GM19395 (cell line): ENCODE data around the gene NEK9.

Experiments
- ATAC-seq: cut with Tn5 transposase; IDR thresholded peaks from one replicate; pipeline ENCODE4 v1.9.1; 2021; ENCODE audit warnings: mild to moderate bottlenecking, moderate library complexity; ENCODE audit not compliant: unreplicated experiment

NEK9 gene

DNA sequence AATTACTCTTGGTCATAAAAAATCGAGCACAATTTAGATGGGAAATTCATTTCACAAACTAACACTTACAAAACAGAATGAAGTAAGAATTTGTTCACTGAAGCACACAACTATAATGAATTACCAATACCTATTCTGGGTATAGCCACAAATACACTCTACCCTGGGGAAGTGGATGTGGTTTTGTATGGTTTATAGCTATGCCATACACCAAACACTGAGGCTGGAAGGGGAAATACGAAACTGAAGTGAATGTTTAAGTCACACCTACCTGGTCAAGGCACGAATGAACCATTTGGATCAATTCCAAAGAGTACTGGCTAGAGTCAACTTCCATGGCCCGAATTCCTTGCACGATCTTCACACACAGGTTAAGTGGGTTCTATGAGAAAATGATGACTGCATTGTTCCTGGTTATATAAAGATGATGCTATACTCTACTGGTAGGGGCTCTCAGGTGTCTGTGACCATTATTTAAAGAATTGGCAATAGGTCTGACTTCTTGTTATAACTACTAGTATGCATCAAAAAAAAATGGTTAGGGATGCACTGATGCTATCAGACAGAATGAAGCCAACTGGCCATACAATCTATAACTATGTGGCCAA is 12.8 kb downstream of the NEK9 start:
- no peak for ATAC-seq

DNA sequence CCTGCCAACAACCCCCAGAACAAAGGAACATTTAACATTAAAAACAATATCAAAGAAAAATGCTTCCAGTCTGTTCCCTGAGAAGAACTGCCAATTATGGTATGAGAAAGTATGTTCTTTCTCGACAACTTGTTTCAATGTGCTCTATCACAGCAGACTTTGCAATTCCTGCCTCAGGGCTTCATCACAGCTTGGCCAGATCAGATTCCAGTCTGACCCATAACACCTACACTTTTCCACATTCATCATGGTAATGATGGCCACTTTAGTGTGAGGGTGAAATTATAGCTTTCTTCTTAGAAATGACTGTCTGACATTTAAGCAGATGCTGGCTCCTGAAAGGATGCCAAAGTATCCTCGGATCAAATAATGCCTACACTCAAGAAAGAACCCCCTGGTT is 17.0 kb downstream of the NEK9 start:
- no peak for ATAC-seq

GRCh38 chr14:75107186-75107585 is 19.7 kb downstream of the NEK9 start:
- no peak for ATAC-seq

- no peak for ATAC-seq
Observed at GRCh38 chr14:75101491-75101890, 25.4 kb downstream of the NEK9 start.

DNA sequence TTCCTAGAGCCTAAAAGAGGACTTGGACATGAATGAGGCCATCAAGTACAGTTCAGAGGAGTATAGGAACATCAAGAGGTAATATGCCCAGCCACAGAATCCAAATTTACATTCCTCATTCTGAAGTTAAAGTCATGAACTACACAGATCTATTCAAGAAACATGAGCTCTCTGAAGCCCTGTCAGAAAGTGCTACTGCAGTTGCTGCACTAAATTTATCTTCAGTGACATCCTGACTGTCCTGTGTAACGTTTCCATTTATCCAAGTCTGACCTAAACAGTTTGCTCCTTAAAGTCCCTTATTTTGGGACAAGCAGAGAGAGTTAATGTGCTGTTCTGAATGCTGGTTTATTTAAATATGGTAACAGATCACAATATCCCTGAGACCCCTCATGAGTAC is 28.2 kb downstream of the NEK9 start:
- ATAC-seq: no peak

DNA sequence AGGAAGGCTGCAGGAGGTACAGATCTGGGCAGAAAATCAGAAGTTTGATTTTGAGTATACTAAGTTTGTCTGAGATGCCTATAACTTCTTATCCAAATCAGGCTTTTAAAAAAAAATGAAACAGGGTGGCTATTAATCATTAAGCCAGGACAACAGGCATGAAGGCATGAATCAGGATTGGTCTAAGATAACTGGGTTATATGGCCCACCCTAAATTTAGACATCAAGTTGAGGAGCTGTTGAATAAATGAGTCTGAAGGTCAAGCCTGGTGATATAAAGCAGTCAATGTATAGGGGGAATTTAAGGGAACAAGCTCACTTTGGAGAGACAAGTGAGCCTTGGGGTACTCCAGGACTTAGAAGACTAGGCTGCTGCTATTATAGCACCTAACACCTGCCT is 28.6 kb downstream of the NEK9 start:
- no peak for ATAC-seq

GRCh38 chr14:75096959-75097358 is 29.9 kb downstream of the NEK9 start:
- no peak for ATAC-seq

GRCh38 chr14:75095690-75096089 is 31.2 kb downstream of the NEK9 start:
- ATAC-seq: no peak

DNA sequence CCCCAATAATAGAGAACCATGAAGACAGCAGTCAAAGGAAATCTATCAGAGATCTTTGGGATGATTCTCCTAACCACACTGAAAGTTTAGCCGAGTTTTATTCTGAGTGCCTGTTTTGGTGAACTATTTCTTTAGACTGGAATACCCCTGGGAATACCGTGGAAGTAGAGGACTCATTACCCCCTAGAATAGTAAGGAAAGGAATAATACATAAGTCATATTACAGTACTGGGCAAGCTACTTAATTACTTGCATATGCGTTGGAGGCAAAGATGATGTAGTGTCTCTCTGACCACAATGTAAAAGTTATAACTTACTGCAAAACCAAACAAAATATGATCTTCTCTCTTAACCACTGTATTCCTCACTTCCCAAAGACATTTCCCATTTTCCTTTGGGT is 32.0 kb downstream of the NEK9 start:
- ATAC-seq: no peak

DNA sequence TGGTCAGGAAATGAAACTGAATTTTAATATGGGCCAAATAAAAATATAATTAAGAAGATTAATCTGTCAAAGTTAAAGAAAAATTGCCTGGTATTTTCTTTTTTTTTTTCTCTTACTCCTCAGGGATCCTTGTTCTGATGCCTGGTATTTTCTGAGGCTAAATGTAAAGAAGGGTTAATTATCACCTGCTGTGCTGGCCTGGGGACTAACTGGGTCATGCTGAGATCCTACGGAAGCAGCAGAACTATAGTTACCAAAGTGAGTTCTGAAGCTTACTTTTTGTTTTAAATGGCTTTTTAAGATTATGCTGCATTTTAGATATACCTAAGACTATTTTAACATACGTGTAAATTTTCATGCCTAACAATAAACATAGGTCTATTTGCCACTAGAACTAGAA is 34.1 kb downstream of the NEK9 start:
- no peak for ATAC-seq

GRCh38 chr14:75091251-75091650 is 35.6 kb downstream of the NEK9 start:
- ATAC-seq: no peak

- ATAC-seq: no peak
Observed at GRCh38 chr14:75090353-75090752, 36.5 kb downstream of the NEK9 start.

DNA sequence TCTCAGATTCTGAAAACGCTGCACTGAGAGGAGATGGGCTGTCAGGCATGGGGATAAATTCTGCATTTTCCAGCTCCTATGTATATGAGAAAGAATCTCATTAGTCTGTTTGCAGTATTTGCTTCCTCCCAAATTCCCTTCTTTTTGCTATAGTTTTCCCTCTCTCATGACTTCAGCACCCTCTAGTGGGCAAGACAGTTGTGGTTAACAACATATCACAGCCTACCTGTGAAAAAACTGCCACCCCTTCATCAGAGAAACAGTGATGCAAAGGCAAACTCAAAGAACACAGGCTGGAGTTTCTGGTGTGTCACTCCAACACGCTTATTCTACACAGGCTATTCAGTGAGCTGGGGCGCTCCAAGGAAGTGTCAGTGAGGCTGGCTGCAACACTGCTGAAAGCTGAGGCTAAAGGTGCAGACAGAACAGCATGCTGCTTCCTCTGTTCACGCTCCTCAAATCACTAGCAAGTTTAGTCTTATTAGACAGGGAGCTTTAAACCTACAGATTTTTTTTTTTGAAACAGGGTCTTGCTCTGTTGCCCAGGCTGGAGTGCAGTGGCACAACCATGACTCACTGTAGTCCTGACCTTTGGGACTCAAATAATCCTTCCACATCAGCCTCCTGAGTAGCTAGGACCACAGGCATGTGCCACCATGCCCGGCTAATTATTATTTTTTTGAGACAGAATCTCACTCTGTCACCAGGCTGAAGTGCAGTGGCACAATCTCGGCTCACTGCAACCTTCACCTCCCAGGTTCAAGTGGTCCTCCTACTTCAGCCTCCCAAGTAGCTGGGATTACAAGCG is 38.1 kb downstream of the NEK9 start:
- no peak for ATAC-seq

GRCh38 chr14:75088153-75088552 is 38.7 kb downstream of the NEK9 start:
- ATAC-seq: no peak

- no peak for ATAC-seq
Observed at GRCh38 chr14:75084513-75084912, 42.3 kb downstream of the NEK9 start.

DNA sequence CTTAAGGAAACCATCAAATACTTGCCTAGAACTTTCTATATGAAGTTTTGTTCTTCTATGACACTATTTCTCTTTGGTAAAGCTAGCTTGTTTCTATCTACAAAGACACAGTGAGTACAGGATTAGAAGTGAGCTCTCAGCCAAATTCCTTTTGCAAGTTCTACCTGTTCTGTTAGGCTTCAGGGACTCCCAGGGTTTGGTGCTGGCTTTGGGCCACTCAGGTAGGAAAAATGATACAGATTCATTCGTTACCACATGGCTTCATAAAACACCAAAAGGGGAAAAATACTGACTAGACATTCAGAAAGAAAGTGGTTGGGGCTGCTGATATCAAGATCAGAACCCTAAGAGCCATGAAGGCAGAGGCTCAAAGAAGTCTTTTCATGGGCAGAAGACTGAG is 43.6 kb downstream of the NEK9 start:
- ATAC-seq: no peak

GRCh38 chr14:75081660-75082229 is 45.1 kb downstream of the NEK9 start:
- no peak for ATAC-seq

- ATAC-seq: no peak
Observed at GRCh38 chr14:75079521-75079920, 47.3 kb downstream of the NEK9 start.

DNA sequence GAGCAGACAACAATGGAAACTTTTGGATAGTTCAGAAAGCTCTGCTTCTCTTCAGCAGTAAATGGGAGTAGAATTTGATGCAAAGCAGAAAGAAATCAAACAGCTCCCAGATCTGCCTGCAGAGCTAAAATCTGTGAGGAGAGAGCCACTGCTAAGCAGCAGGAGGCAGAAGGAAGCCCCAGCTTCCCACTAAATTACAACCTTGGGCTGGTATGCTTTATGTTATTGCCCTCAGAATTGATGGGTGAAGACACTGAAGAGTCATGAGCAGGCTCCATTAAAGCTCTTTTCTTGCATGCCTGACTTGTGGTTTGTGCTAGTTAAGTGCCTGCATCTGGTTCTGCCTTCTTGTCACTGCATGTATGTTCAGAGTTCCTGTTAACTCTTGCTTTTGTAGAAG is 49.1 kb downstream of the NEK9 start:
- no peak for ATAC-seq

GRCh38 chr14:75070383-75070782 is 56.5 kb downstream of the NEK9 start:
- no peak for ATAC-seq

GRCh38 chr14:75069811-75070145 is 57.1 kb downstream of the NEK9 start:
- no peak for ATAC-seq

DNA sequence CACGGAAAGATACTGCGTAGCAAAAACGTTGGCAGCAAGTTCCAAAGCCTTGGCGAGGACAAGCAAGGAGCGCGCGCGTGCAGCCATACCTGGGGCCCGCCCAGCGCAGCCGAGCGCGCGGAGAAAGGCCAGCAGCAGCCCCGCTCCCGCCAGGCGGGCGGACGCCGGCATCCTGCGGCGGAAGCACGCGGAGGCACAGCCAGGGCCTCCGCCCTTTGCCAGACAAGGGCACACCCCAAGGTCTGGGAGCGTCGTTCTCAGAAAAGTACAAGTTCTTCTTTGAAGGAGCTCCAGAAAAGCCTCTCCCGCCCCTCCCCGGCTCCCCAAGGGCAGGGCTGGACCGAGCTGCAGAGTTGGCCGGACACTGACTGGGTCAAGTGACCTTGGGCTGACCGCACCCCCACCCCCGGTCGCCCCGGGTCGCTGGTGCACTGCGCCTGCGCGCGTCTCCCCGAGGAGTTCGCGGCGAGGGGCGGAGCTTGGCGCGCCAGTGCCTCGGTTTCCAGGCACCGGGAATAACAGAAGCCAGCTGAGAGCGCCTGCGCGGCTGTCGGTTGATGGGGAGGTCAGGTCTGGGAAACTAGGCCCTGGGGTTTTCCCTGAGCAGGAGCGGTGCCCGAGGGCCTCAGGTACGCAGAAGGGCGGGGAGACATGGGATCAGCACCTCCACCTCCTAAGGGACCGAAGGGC is 57.6 kb downstream of the NEK9 start, which contains the start of gene ZC2HC1C:
Gene ZC2HC1C, plus strand, starts transcription at position 521 of the 690 bp plus-strand sequence. CDS start 933 bp downstream, outside the sequence.
- ATAC-seq: peak; percentile 67
